D721Med (cell line): ENCODE data around the gene CASP3.

Source experiments
- DNase-seq: peaks from one replicate; pipeline ENCODE4 v3.0.0; 2011; ENCODE audit warnings: low spot score; ENCODE audit not compliant: insufficient read length
- FAIRE-seq: peaks from 2 replicates; lab custom pipeline; 2011; peaks lifted over from hg19 to GRCh38; lab: Jason Lieb, UNC
- CTCF ChIP-seq: IDR thresholded peaks from 2 replicates; pipeline ENCODE4 v1.5.1; 2012; ENCODE audit warnings: mild to moderate bottlenecking, control low read depth; ENCODE audit not compliant: insufficient read depth; ENCODE audit errors: missing control alignments

The CASP3 gene

GRCh38 chr4:184651899-184652298, 2.7 kb upstream of the CASP3 start:
- no peak for DNase-seq
- FAIRE-seq: no peak
- TF ChIP-seq CTCF: no peak

GRCh38 chr4:184649971-184650855, 966 bp upstream of the CASP3 start:
- no peak for TF ChIP-seq CTCF
- FAIRE-seq (no peak), DNase-seq (no peak)

GRCh38 chr4:184648313-184649025, 778 bp downstream of the CASP3 start:
- no peak for TF ChIP-seq CTCF
- no peak for FAIRE-seq
- DNase-seq: no peak

GRCh38 chr4:184648054-184648312, 1.3 kb downstream of the CASP3 start:
- FAIRE-seq (no peak), DNase-seq (no peak)
- no peak for TF ChIP-seq CTCF

- FAIRE-seq: no peak
- no peak for TF ChIP-seq CTCF
- no peak for DNase-seq
These were observed 1.8 kb downstream of the CASP3 start for GRCh38 chr4:184647266-184648053.

GRCh38 chr4:184645904-184646610, 3.2 kb downstream of the CASP3 start:
- no peak for TF ChIP-seq CTCF
- FAIRE-seq (no peak), DNase-seq (no peak)
